Stimulated activated CD8-positive, alpha-beta memory T cell treated with anti-CD3 and anti-CD28 coated beads, Interleukin-15, amount 100 ng/mL, for 1 hour (primary cell): ENCODE measurements around the gene ARL3.
A peak's percentile ranks its signal among the peaks of the same experiment; 100 is the strongest.
"Not testable (repeated sequence)": the region's sequence is repeated elsewhere in the genome, so short reads cannot be mapped to it uniquely, and the experiment has no call there.

Source experiments
- DNase-seq: peaks from one replicate; pipeline ENCODE4 v3.0.0-alpha.2; 2020; ENCODE audit warnings: low read depth

The ARL3 gene

GRCh38 chr10:102702742-102703141 lies 11.5 kb downstream of the ARL3 start:
- DNase-seq = no peak

GRCh38 chr10:102701796-102702195 lies 12.4 kb downstream of the ARL3 start:
- no peak for DNase-seq

GRCh38 chr10:102701272-102701671 lies 12.9 kb downstream of the ARL3 start:
- no peak for DNase-seq

GRCh38 chr10:102698894-102699293 lies 15.3 kb downstream of the ARL3 start:
- DNase-seq = no peak

GRCh38 chr10:102696736-102697135 lies 17.5 kb downstream of the ARL3 start:
- DNase-seq = no peak

GRCh38 chr10:102695401-102695800 lies 18.8 kb downstream of the ARL3 start:
- DNase-seq = not testable (repeated sequence)

GRCh38 chr10:102691285-102692066 lies 22.7 kb downstream of the ARL3 start:
- no peak for DNase-seq

GRCh38 chr10:102683736-102684135 lies 30.5 kb downstream of the ARL3 start:
- DNase-seq = no peak

- DNase-seq = no peak
Measured at GRCh38 chr10:102682981-102683380, 31.2 kb downstream of the ARL3 start.

- no peak for DNase-seq
Measured at GRCh38 chr10:102682416-102682815, 31.8 kb downstream of the ARL3 start.

GRCh38 chr10:102681696-102682095 lies 32.5 kb downstream of the ARL3 start:
- no peak for DNase-seq

GRCh38 chr10:102679596-102679995 lies 34.6 kb downstream of the ARL3 start:
- no peak for DNase-seq

GRCh38 chr10:102678842-102679289 lies 35.3 kb downstream of the ARL3 start:
- DNase-seq = no peak

GRCh38 chr10:102678068-102678400 lies 36.2 kb downstream of the ARL3 start:
- no peak for DNase-seq

GRCh38 chr10:102677331-102678067 lies 36.7 kb downstream of the ARL3 start:
- DNase-seq = no peak

- DNase-seq = no peak
Measured at GRCh38 chr10:102676534-102677315, 37.5 kb downstream of the ARL3 start.

GRCh38 chr10:102675666-102676533 lies 38.3 kb downstream of the ARL3 start:
- DNase-seq = no peak

- no peak for DNase-seq
Measured at GRCh38 chr10:102675011-102675665, 39.1 kb downstream of the ARL3 start.

- no peak for DNase-seq
Measured at GRCh38 chr10:102674566-102674965, 39.6 kb downstream of the ARL3 start.

GRCh38 chr10:102673819-102674511 lies 40.2 kb downstream of the ARL3 start:
- peak; percentile 36 for DNase-seq
